ENCODE results near the gene LAMB4. TPM values are rescaled to one million over a fixed set of nuclear protein-coding genes. Genes with fewer than 3 reads are reported as not detected.

The LAMB4 gene
- total RNA-seq, 4 donors from 2014 or later = 0.60 to 3.0 TPM; not detected in 2

DNA sequence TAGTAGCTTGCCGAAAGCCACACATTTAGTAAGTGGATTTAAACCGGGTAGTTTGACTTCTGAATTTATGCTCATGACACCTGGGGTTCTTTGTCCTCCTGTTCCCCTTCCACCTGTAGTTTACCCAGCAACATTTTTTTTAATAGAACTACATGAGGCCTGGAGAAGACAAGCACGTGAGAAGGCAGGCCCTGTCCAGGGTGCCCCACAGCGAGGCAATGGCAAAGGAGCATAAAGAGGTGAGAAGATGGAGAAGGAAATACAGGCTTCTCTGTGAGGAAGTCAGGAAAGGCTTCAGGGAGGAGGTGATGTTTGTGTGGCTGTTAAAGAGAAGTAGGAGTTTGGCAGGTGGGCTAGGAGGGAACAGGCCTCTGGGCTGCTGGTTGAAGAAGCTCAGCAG lies 76.9 kb downstream of the LAMB4 start:
- ATAC-seq (ENCODE audit: low FRiP score) = no peak
- no peak for TF ChIP-seq CTCF (IDR thresholded peaks at IDR 0.05)
- DNase-seq (ENCODE audit: low spot score) = no peak

DNA sequence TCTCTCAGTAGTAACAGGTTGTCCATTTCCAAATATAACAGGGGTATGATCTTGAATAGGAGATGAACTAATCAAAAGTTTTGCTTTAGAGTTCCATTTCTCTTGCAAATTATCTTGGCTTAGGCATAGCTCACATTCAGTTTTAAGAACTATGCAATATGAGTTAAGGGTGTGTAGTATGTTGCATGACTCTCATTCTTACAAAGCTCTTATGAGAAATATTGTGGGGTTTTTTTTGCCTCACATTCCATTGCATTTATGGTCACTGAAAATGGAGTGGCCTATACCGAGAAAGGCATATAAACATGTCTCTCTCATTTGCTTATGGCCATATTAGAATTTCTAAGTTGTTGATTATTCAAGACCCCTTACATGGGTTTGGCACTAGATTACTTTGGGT lies 78.7 kb downstream of the LAMB4 start:
- ATAC-seq (ENCODE audit: low FRiP score) = no peak

DNA sequence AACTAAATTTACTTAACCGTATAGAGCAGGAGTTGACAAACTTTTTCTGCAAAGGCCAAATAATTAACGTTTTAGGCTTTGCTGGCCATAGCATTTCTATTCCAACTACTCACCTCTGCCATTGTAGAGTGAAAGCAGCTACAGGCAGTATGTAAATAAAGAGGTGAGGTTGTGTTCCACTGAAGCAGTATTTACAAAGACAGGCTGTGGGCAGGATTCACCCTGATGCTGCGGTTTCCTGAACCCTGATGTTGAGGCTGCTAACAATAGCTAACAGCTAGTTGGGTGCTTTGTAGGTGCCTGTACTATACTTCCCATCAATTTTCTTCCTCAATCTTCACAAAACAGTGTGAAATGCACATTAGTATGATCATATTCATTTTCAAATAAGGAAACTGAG lies 80.2 kb downstream of the LAMB4 start:
- no peak for DNase-seq (ENCODE audit: low spot score)
- no peak for ATAC-seq (ENCODE audit: low FRiP score)
- no peak for TF ChIP-seq CTCF (IDR thresholded peaks at IDR 0.05)

More for the DNA sequence above, 78.7 kb downstream of the LAMB4 start:
- DNase-seq (ENCODE audit: low spot score) = no peak
- TF ChIP-seq CTCF (IDR thresholded peaks at IDR 0.05) = no peak

GRCh38 chr7:108048422-108048821 lies 81.7 kb downstream of the LAMB4 start:
- ATAC-seq (ENCODE audit: low FRiP score) = no peak
- no peak for DNase-seq (ENCODE audit: low spot score)
- TF ChIP-seq CTCF (IDR thresholded peaks at IDR 0.05) = no peak

DNA sequence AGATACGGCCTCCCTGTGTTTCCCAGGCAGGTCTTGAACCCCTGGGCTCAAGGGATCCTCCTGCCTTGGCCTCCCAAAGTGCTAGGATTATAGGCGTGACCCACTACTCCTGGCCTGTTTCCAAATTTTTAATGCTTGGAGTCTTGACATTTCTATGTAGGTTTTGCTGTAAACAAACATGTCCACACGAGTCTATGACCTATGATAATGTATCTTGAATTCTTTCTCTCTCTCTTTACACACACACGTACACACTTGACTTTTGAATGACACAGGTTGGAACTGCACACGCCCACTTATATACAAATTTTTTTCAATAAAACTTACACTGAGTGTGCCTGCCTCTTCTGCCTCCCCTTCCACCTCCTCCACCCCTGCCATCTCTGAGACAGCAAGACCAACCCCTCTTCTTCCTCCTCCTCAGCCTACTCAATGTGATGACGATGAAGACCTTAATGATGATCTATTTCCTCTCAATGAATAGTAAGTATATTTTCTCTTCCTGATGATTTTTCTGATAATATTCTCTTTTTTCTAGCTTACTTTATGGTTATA lies 83.1 kb downstream of the LAMB4 start:
- ATAC-seq (ENCODE audit: low FRiP score) (no peak), DNase-seq (ENCODE audit: low spot score) (no peak)
- TF ChIP-seq CTCF (IDR thresholded peaks at IDR 0.05) = no peak

- TF ChIP-seq CTCF (IDR thresholded peaks at IDR 0.05) = no peak
- DNase-seq (ENCODE audit: low spot score) (no peak), ATAC-seq (ENCODE audit: low FRiP score) (peak; percentile 35)
Measured at GRCh38 chr7:108045669-108046068, 84.5 kb downstream of the LAMB4 start.

DNA sequence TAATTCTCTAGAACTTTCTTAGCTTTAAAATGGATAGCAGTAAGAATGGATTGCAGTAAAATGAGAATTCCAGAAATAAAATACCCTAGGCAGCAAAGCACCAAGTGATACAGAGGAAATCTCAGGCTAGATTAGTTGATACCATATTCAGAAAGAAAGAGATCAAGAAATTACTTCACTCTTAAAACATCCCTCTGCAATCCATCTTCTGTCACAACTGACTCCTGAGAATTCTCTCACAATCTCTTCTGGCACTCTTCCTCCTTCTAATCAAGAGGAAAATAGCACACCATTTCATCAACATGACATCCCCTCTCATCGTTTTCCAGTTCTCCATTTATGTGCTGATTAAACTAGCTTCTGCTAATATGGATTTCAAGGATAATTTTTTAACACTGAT lies 85.0 kb downstream of the LAMB4 start:
- DNase-seq (ENCODE audit: low spot score) (no peak), ATAC-seq (ENCODE audit: low FRiP score) (peak; percentile 88)
- no peak for TF ChIP-seq CTCF (IDR thresholded peaks at IDR 0.05)

Measured in omental fat pad (tissue), 4 donors.